ENCODE data around the gene LRPPRC.

DNA sequence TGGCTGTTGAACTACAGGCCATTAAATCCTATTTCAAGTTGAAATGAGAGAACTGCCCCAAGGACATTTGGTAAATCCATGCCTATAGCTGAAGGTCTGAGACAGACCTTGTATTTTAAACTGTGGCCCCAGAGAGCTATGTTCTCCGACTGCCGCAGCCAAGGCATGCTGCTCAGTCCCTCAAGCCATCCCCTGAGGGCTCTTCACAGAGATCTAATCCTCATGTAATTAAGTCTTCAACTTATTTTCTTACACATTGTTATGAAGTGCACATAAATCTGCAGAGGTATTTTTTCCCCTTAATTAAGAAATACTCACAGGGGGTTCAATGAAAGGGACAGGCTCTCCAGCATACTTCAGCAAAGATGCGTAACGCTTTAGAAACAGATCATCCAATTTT, 106.4 kb downstream of the LRPPRC start:
- TF ChIP-seq, protein P1, sequence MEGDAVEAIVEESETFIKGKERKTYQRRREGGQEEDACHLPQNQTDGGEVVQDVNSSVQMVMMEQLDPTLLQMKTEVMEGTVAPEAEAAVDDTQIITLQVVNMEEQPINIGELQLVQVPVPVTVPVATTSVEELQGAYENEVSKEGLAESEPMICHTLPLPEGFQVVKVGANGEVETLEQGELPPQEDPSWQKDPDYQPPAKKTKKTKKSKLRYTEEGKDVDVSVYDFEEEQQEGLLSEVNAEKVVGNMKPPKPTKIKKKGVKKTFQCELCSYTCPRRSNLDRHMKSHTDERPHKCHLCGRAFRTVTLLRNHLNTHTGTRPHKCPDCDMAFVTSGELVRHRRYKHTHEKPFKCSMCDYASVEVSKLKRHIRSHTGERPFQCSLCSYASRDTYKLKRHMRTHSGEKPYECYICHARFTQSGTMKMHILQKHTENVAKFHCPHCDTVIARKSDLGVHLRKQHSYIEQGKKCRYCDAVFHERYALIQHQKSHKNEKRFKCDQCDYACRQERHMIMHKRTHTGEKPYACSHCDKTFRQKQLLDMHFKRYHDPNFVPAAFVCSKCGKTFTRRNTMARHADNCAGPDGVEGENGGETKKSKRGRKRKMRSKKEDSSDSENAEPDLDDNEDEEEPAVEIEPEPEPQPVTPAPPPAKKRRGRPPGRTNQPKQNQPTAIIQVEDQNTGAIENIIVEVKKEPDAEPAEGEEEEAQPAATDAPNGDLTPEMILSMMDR (IDR thresholded peaks at IDR 0.05), result no peak
- no peak for TF ChIP-seq POLR2A (IDR thresholded peaks at IDR 0.05)
